IPS DF 19.7 (cell line): ENCODE measurements around the gene AFDN.

ENCODE experiments used
- DNase-seq: peaks from one replicate; pipeline ENCODE4 v3.0.0-alpha.2; 2013; ENCODE audit warnings: low read depth, low spot score

AFDN gene

GRCh38 chr6:167919349-167919748 lies 92.6 kb downstream of the AFDN start:
- no peak for DNase-seq

- no peak for DNase-seq
Measured at GRCh38 chr6:167920165-167920564, 93.5 kb downstream of the AFDN start.

GRCh38 chr6:167921831-167922230 lies 95.1 kb downstream of the AFDN start:
- DNase-seq: no peak

GRCh38 chr6:167925026-167925425 lies 98.3 kb downstream of the AFDN start:
- DNase-seq: no peak

- DNase-seq: no peak
Measured at GRCh38 chr6:167927246-167927645, 100.5 kb downstream of the AFDN start.

GRCh38 chr6:167928111-167928510 lies 101.4 kb downstream of the AFDN start:
- no peak for DNase-seq

- no peak for DNase-seq
Measured at GRCh38 chr6:167930295-167930694, 103.6 kb downstream of the AFDN start.

GRCh38 chr6:167932468-167933276 lies 106.0 kb downstream of the AFDN start:
- DNase-seq: no peak

- DNase-seq: no peak
Measured at GRCh38 chr6:167933290-167933689, 106.6 kb downstream of the AFDN start.

- no peak for DNase-seq
Measured at GRCh38 chr6:167933847-167934246, 107.1 kb downstream of the AFDN start.

GRCh38 chr6:167934426-167934864 lies 107.7 kb downstream of the AFDN start:
- no peak for DNase-seq

- no peak for DNase-seq
Measured at GRCh38 chr6:167936051-167936450, 109.3 kb downstream of the AFDN start.

GRCh38 chr6:167937301-167937700 lies 110.6 kb downstream of the AFDN start:
- no peak for DNase-seq

GRCh38 chr6:167937948-167938911 lies 111.5 kb downstream of the AFDN start:
- peak; percentile 12 for DNase-seq

GRCh38 chr6:167941822-167942221 lies 115.1 kb downstream of the AFDN start:
- DNase-seq: no peak

- DNase-seq: no peak
Measured at GRCh38 chr6:167944130-167944529, 117.4 kb downstream of the AFDN start.

- DNase-seq: no peak
Measured at GRCh38 chr6:167946007-167946406, 119.3 kb downstream of the AFDN start.

- no peak for DNase-seq
Measured at GRCh38 chr6:167946604-167947003, 119.9 kb downstream of the AFDN start.

GRCh38 chr6:167947716-167948115 lies 121.0 kb downstream of the AFDN start:
- no peak for DNase-seq

- DNase-seq: no peak
Measured at GRCh38 chr6:167948716-167949115, 122.0 kb downstream of the AFDN start.

- DNase-seq: no peak
Measured at GRCh38 chr6:167949121-167949684, 122.5 kb downstream of the AFDN start.
